ENCODE data around the gene PTPN3.

PTPN3 gene

GRCh38 chr9:109454041-109454440, 44.1 kb downstream of the PTPN3 start:
- DNase-seq (ENCODE audit: low read depth), result no peak

DNA sequence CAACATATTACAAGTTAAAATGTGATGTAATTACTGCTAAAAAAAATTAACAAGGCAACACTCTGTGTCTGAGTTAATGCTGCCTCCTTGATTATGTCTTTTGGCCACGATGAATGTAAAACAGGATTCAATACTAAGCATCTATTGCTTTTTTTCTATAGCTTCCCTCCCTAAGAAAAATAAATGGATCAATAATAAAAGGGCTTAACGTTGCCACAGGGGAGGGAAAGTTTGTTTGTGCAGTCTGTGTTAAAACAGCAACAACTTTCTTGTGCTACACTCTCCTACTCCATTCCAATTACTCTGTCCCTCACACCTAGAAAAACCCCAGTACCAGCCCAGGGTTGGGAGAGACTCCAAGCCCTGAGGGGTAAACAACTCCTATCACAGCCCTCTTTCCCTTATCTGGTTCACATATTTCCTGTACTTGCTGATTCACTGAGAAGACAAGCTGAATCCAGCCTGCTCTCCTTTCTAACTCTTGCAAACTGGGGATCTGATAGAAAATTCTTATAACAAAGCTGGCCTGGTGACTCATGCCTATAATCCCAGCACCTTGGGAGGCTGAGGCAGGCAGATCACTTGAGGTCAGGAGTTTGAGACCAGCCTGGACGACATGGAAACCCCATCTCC, 44.8 kb downstream of the PTPN3 start:
- DNase-seq (ENCODE audit: low read depth), result no peak

DNA sequence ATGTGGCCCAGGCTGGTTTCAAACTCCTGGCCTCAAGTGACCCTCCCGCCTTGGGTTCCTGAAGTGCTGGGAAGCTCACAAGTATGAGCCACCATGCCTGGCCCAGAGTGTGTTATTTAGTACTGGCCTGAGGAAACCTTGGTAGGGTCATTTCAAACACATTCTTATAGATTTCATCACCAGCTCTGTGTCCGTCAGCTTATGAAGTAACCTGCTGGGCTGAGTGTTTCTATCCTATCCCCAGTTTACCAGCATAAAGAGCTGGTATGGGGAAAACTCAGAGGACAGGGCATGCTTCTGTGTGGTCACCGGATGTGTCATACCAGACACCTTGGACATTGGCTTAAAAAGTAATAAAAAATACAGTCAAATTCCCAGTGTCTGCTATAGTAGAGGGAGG, 45.3 kb downstream of the PTPN3 start:
- DNase-seq (ENCODE audit: low read depth), result no peak

- no peak for DNase-seq (ENCODE audit: low read depth)
Observed at GRCh38 chr9:109451311-109452025, 46.6 kb downstream of the PTPN3 start.

DNA sequence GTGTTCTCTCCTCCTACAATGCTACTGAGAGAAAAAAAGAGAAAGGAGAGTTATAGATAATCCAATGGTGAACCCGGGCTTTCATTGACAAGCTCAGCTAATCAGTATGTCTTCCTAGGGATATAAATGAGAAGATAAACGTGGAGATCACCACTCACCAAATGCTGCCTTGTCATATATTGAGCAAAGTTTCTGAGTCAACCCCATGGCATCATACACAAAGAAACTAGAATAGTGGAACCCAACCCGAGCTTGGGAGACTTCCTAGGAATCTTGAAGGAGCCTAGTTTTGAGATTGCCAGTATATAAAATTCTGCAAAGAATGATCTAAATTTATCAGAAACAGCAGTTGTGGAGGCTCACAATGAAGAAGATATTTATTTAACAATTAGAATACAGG, 47.8 kb downstream of the PTPN3 start:
- no peak for DNase-seq (ENCODE audit: low read depth)

DNA sequence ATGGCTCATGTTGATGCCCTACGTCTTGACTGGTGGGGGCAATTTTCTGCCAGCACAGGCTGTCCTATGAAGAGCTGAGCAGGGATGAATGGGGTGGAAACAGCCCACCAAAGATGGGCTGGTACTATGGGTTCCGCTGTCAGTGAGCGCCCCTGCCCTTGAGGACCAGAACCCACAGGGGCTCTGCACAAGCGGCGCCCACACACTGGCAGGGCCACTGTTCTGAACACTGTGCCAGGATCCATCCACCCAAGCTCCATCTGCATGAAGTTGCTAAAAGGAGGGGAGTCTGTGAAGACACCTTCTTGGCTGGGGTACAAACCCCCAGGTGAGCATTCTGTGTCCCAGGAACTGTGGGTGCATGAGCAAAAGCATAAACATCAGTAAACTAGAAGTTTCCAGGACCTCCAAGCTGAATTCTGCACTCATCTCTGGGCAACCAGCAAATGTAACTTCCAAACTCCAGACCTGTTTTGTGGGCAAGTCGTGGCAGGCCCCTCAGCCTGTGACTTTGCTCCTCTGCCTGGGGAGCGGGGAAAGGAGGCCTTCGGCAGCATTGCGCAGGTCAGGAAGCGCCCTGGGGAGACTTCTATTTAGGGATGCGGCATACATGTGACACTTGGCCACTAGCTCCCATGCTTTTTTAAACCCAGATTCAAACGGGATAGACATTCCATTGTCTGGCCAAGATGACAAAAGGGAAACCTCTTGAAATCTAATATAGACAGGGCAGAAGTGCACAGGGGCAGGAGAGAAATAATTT, 48.9 kb downstream of the PTPN3 start:
- DNase-seq (ENCODE audit: low read depth), result no peak

GRCh38 chr9:109448223-109448622, 49.9 kb downstream of the PTPN3 start:
- no peak for DNase-seq (ENCODE audit: low read depth)

GRCh38 chr9:109447329-109448076, 50.6 kb downstream of the PTPN3 start:
- no peak for DNase-seq (ENCODE audit: low read depth)

- no peak for DNase-seq (ENCODE audit: low read depth)
Observed at GRCh38 chr9:109444771-109445320, 53.3 kb downstream of the PTPN3 start.

GRCh38 chr9:109442716-109443115, 55.4 kb downstream of the PTPN3 start:
- DNase-seq (ENCODE audit: low read depth), result no peak

DNA sequence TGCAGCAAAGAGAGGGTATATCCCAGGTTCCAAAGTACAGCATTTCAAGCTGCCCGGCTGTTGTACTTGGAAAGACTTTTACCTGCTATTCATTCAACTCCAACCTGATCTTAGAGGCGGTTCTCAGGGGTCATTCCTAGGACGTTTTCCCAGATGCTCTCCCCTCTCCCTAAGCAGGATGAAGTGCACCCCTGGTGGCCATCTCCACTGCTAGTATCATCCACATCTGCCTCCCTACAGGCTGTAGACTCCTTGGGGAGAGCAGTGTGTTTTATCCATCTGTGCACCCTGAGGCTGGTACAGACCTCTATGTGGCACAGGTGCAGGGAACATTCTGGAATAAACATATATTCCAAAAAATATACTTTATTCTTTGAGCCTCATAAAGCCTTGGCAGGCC, 56.8 kb downstream of the PTPN3 start:
- DNase-seq (ENCODE audit: low read depth), result no peak

DNA sequence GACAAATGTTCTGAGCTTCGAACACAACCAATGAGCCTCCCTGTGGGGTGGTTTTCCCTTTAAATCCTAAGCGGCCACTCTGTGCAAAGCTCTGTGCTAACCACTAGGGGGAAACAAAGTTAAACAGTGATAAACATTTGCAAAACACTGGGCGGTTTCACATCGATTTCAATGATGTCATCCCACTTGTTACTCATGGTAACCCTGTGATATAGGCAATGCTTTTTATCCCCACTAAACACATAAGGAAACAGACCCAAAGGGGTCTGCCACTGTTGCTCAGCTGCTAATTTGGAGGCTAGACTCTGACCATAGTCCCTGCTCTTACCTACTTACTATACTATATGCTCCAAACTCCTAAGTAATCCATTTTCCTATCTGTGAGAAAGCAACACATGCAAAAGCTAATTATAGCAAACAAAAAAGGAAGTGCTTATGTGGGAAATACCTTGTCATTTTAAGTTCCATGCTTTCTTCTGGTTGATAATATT, 57.3 kb downstream of the PTPN3 start:
- DNase-seq (ENCODE audit: low read depth), result peak; percentile 11

GRCh38 chr9:109440117-109440515, 58.0 kb downstream of the PTPN3 start:
- DNase-seq (ENCODE audit: low read depth), result no peak

GRCh38 chr9:109439378-109440116, 58.6 kb downstream of the PTPN3 start:
- DNase-seq (ENCODE audit: low read depth), result no peak

GRCh38 chr9:109437286-109437685, 60.8 kb downstream of the PTPN3 start:
- DNase-seq (ENCODE audit: low read depth), result no peak

DNA sequence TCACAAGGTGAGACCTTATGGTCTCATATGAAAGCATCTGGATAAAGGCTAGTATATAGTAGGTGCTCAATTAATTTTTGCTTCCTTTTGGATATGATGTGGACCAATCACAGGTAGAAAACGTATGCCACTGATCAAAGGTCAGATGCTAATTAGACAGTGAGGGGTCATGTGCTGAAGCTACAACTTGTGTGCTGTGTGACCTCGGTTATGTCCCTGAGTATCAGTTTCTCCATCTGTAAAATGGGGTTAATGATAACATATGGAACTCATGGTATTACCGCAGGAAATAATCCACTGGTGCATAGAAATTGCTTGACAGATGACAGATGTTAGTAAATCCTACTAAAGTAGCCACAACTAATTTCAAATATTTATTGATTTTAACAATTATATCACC, 62.0 kb downstream of the PTPN3 start:
- DNase-seq (ENCODE audit: low read depth), result no peak

GRCh38 chr9:109433476-109433875, 64.6 kb downstream of the PTPN3 start:
- no peak for DNase-seq (ENCODE audit: low read depth)

DNA sequence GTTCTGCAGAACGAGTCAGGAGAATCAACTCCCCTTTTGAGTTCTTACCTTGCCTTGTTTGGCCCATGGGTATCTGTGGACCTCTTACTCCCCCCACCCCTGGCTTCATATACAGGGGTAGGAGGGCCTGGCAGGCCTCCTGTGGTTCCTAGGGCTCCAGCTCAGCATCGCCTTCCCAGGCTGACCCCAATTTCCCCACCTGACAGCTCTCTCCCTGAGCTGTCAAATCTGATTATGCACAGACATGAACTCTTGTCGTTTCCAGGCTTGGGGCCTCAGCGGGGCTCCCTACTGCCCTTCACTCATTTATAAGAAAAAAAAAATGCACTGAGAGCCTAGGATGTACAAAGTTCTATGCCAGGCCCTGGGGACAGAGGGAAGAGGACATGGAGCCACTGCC, 67.9 kb downstream of the PTPN3 start:
- DNase-seq (ENCODE audit: low read depth), result no peak

GRCh38 chr9:109428854-109429253, 69.3 kb downstream of the PTPN3 start:
- DNase-seq (ENCODE audit: low read depth), result no peak

- no peak for DNase-seq (ENCODE audit: low read depth)
Observed at GRCh38 chr9:109427886-109428285, 70.2 kb downstream of the PTPN3 start.

Data from stimulated activated CD8-positive, alpha-beta memory T cell treated with anti-CD3 and anti-CD28 coated beads, Interleukin-7, amount 100 ng/mL, for 24 hours (primary cell).